Fibroblast of lung (primary cell): ENCODE results near the gene TENT5C.

Source experiments
- EZH2 ChIP-seq: IDR thresholded peaks from 2 replicates; pipeline ENCODE4 v1.5.1; 2012; ENCODE audit warnings: low read length, control low read depth, mild to moderate bottlenecking; ENCODE audit errors: missing control alignments
- TF ChIP-seq, protein P1 (sequence below), 2 donors: IDR thresholded peaks in 1 of 2; conservative IDR thresholded peaks in 1 of 2; 1 replicate in 1 of 2; 2 replicates in 1 of 2; pipeline ENCODE4 v1.5.1; 2011 to 2012; ENCODE audit warnings: low read length in 2 of 2, control low read depth in 1 of 2, inconsistent platforms in 1 of 2, low read depth in 1 of 2, mild to moderate bottlenecking in 1 of 2

DNA sequence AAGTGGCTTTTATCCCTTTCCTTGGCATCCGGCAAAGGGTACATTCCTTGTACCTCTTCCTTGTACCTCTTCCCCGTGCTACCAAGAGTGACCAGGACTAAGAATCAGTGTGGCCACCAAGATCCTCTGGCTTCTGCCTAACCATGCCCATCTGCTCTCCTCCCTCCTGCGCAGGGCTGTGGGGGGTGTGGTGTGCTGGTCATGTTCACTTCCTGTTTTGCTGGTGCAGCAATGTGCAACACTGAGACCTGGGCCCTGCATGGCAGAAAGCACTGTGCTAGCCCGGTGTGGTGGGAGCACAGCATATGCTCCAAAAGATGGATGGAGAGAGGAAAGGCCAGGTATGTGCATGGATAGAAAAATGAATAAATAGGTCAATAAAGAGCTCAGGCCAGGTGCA lies 33.3 kb upstream of the TENT5C start:
- TF ChIP-seq, protein P1, sequence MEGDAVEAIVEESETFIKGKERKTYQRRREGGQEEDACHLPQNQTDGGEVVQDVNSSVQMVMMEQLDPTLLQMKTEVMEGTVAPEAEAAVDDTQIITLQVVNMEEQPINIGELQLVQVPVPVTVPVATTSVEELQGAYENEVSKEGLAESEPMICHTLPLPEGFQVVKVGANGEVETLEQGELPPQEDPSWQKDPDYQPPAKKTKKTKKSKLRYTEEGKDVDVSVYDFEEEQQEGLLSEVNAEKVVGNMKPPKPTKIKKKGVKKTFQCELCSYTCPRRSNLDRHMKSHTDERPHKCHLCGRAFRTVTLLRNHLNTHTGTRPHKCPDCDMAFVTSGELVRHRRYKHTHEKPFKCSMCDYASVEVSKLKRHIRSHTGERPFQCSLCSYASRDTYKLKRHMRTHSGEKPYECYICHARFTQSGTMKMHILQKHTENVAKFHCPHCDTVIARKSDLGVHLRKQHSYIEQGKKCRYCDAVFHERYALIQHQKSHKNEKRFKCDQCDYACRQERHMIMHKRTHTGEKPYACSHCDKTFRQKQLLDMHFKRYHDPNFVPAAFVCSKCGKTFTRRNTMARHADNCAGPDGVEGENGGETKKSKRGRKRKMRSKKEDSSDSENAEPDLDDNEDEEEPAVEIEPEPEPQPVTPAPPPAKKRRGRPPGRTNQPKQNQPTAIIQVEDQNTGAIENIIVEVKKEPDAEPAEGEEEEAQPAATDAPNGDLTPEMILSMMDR (conservative IDR thresholded peaks at IDR 0.05 in 1 of 2, IDR thresholded peaks at IDR 0.05 in 1 of 2; ENCODE audit: low read depth in 1 of 2, low read length in 2 of 2), result no peak
- TF ChIP-seq EZH2, result no peak
